MCF 10A (cell line): ENCODE results near the gene IDH3G. TPM values are rescaled to one million over a fixed set of nuclear protein-coding genes. Genes with fewer than 3 reads are reported as not detected.
A peak's percentile ranks its signal among the peaks of the same experiment; 100 is the strongest.

ENCODE experiments used
- BruUV-seq: library from RNA; stranded (reverse); fragments of 400-500 nt; replicated peaks from 2 replicates; lab custom pipeline; 2021; lab: Mats Ljungman, UMichigan
- CTCF ChIA-PET: fragments of 300-600 bp; sonication (Branson Sonifier 250); formaldehyde crosslinking; extraction: SDS; loops from one replicate; lab custom pipeline; 2021; ENCODE audit warnings: antibody characterized with exemption, inconsistent platforms; lab: Yijun Ruan, JAX
- POLR2A ChIA-PET: fragments of 300-600, 350-650 bp; sonication (Branson Sonifier 250); formaldehyde crosslinking; extraction: SDS; loops from one replicate; lab custom pipeline; 2020; ENCODE audit warnings: antibody characterized with exemption, inconsistent platforms; lab: Yijun Ruan, JAX
- DNase-seq: peaks from one replicate; pipeline ENCODE4 v3.0.0-alpha.2; 2018; ENCODE audit not compliant: unreplicated experiment
- H3K27ac Mint-ChIP-seq: one replicate; pipeline ENCODE4 v1.8.0; 2022; ENCODE audit warnings: mild to moderate bottlenecking, low read depth, mixed read lengths; ENCODE audit not compliant: unreplicated experiment
- H3K27me3 Mint-ChIP-seq: one replicate; pipeline ENCODE4 v1.8.0; 2022; ENCODE audit warnings: mixed read lengths; ENCODE audit not compliant: insufficient read depth, unreplicated experiment
- H3K36me3 Mint-ChIP-seq: one replicate; pipeline ENCODE4 v1.8.0; 2022; ENCODE audit warnings: mild to moderate bottlenecking, moderate library complexity, mixed read lengths; ENCODE audit not compliant: insufficient read depth, unreplicated experiment
- H3K4me1 Mint-ChIP-seq: one replicate; pipeline ENCODE4 v1.8.0; 2022; ENCODE audit warnings: mixed read lengths; ENCODE audit not compliant: insufficient read depth, unreplicated experiment
- H3K4me3 Mint-ChIP-seq: one replicate; pipeline ENCODE4 v1.8.0; 2022; ENCODE audit warnings: mild to moderate bottlenecking, moderate library complexity, mixed read lengths; ENCODE audit not compliant: unreplicated experiment
- H3K9me3 Mint-ChIP-seq: one replicate; pipeline ENCODE4 v1.8.0; 2022; ENCODE audit warnings: mixed read lengths; ENCODE audit not compliant: unreplicated experiment
- CTCF ChIP-seq: fragments of 200-600 bp; IDR thresholded peaks from one replicate; pipeline ENCODE4 v1.8.0; 2022; ENCODE audit warnings: antibody characterized with exemption, mild to moderate bottlenecking; ENCODE audit not compliant: unreplicated experiment
- intact Hi-C: fragments of 100-400 bp; cut with micrococcal nuclease; formaldehyde crosslinking; loops from 2 replicates; pipeline ENCODE4 v1.14.1; 2022
- total RNA-seq: library from RNA; stranded (reverse); gene quantifications from 2 replicates; pipeline ENCODE4 v1.2.3, GENCODE V29; 2022

IDH3G gene
- total RNA-seq, 1 experiment from 2014 or later = 65.4 TPM

- Mint-ChIP-seq H3K27ac (no peak overlapping the region), H3K36me3 (peaks cover 8% of the 10 kb centered on the region), H3K27me3 (peaks cover 8% of the 10 kb centered on the region), H3K4me1 (no peaks in the 10 kb centered on the region), H3K9me3 (no peaks in the 10 kb centered on the region), H3K4me3 (no peak overlapping the region)
- ChIA-PET POLR2A (no interaction called here), CTCF (no interaction called here)
- TF ChIP-seq CTCF = no peak
- DNase-seq = no peak
- intact Hi-C loops = no loop called here
- BruUV-seq = no TSS peak
These were observed 52.7 kb downstream of the IDH3G start for GRCh38 chrX:153741446-153741845.

GRCh38 chrX:153740631-153741222 lies 53.4 kb downstream of the IDH3G start:
- intact Hi-C loops = no loop called here
- DNase-seq = no peak
- H3K9me3 Mint-ChIP-seq = peaks cover 2% of the 10 kb centered on the region
- no TSS peak for BruUV-seq
- peaks cover under 1% of the 10 kb centered on the region for H3K27me3 Mint-ChIP-seq
- ChIA-PET POLR2A (no interaction called here), CTCF (no interaction called here)
- H3K27ac Mint-ChIP-seq = no peak overlapping the region
- no peaks in the 10 kb centered on the region for H3K4me1 Mint-ChIP-seq
- peaks cover 8% of the 10 kb centered on the region for H3K36me3 Mint-ChIP-seq
- no peak for TF ChIP-seq CTCF
- no peak overlapping the region for H3K4me3 Mint-ChIP-seq

GRCh38 chrX:153739754-153740486 lies 54.3 kb downstream of the IDH3G start:
- ChIA-PET POLR2A (interaction anchor here (0.5 to 0.8 kb wide), 2 partner anchors 17 to 137 kb away, joined by 3 read pairs; no protein-coding TSS in a partner anchor), CTCF (interaction anchor here (0.6 to 0.8 kb wide), 2 partner anchors 13 to 54 kb away, joined by 3 read pairs; partner anchors contain the start of genes IDH3G and SSR4)
- Mint-ChIP-seq H3K4me3 (no peak overlapping the region), H3K36me3 (peaks cover 3% of the 10 kb centered on the region), H3K27ac (no peak overlapping the region), H3K27me3 (no peaks in the 10 kb centered on the region), H3K9me3 (peaks cover 7% of the 10 kb centered on the region), H3K4me1 (no peaks in the 10 kb centered on the region)
- peak; percentile 63 for DNase-seq
- TF ChIP-seq CTCF = no peak
- no TSS peak for BruUV-seq
- intact Hi-C loops = no loop called here

- Mint-ChIP-seq H3K36me3 (no peaks in the 10 kb centered on the region), H3K27me3 (no peaks in the 10 kb centered on the region), H3K9me3 (peaks cover 7% of the 10 kb centered on the region), H3K4me3 (no peak overlapping the region), H3K27ac (no peak overlapping the region), H3K4me1 (no peaks in the 10 kb centered on the region)
- CTCF ChIA-PET = interaction anchor here (0.7 kb wide), 1 partner anchor 804 kb away, joined by 4 read pairs; no protein-coding TSS in a partner anchor
- TF ChIP-seq CTCF = no peak
- POLR2A ChIA-PET = no interaction called here
- intact Hi-C loops = no loop called here
- BruUV-seq = no TSS peak
- DNase-seq = no peak
These were observed 56.0 kb downstream of the IDH3G start for GRCh38 chrX:153738056-153738605.
